Keratinocyte (primary cell): ENCODE measurements around the gene GJA9. TPM values are rescaled to one million over a fixed set of nuclear protein-coding genes. Genes with fewer than 3 reads are reported as not detected.

ENCODE experiments used
- DNase-seq: peaks from one replicate; pipeline ENCODE4 v3.0.0-alpha.2; 2011; ENCODE audit warnings: low read depth, missing footprints, low spot score
- FAIRE-seq: peaks from 2 replicates; lab custom pipeline; 2011; peaks lifted over from hg19 to GRCh38; lab: Jason Lieb, UNC
- H2AFZ ChIP-seq: 2 replicates; pipeline ENCODE4 v1.6.0; 2012; ENCODE audit warnings: low read length, control low read depth, inconsistent platforms; ENCODE audit not compliant: control insufficient read depth
- H3K27ac ChIP-seq: 2 replicates; pipeline ENCODE4 v1.5.1; 2011; ENCODE audit warnings: low read length; ENCODE audit not compliant: control insufficient read depth, insufficient read depth
- H3K27me3 ChIP-seq: 3 replicates; pipeline ENCODE4 v1.6.0; 2011; ENCODE audit warnings: low read length; ENCODE audit not compliant: control insufficient read depth, insufficient read depth; ENCODE audit errors: extremely low read depth
- H3K36me3 ChIP-seq, 2 experiments: 2 replicates in 1 of 2; 3 replicates in 1 of 2; pipeline ENCODE4 v1.5.1; 2011; ENCODE audit warnings: low read length in 2 of 2, mild to moderate bottlenecking in 1 of 2; ENCODE audit not compliant: control insufficient read depth in 2 of 2, insufficient read depth in 2 of 2; ENCODE audit errors: extremely low read depth in 1 of 2
- H3K4me1 ChIP-seq: 3 replicates; pipeline ENCODE4 v1.5.1; 2011; ENCODE audit warnings: low read length; ENCODE audit not compliant: control insufficient read depth, insufficient read depth; ENCODE audit errors: extremely low read depth
- H3K4me2 ChIP-seq: 3 replicates; pipeline ENCODE4 v1.6.0; 2011; ENCODE audit warnings: low read depth, low read length; ENCODE audit not compliant: control insufficient read depth, insufficient read depth; ENCODE audit errors: extremely low read depth
- H3K4me3 ChIP-seq, 3 experiments: fragments of 200-600 bp in 1 of 3; sonication (generic) in 1 of 3; 2 replicates in 2 of 3; 3 replicates in 1 of 3; pipeline ENCODE4 v1.5.1; 2011 to 2016; ENCODE audit warnings: low read length in 3 of 3, mild to moderate bottlenecking in 3 of 3, control low read depth in 2 of 3, inconsistent platforms in 1 of 3, low read depth in 1 of 3, mixed read lengths in 1 of 3, mixed run types in 1 of 3, moderate library complexity in 1 of 3; ENCODE audit not compliant: control insufficient read depth in 2 of 3, insufficient read depth in 2 of 3; ENCODE audit errors: extremely low read depth in 1 of 3
- H3K79me2 ChIP-seq: 2 replicates; pipeline ENCODE4 v1.6.0; 2012; ENCODE audit warnings: low read length; ENCODE audit not compliant: control insufficient read depth, insufficient read depth
- H3K9ac ChIP-seq: 3 replicates; pipeline ENCODE4 v1.6.0; 2011; ENCODE audit warnings: low read length; ENCODE audit not compliant: control insufficient read depth, insufficient read depth; ENCODE audit errors: extremely low read depth
- H3K9me1 ChIP-seq: 3 replicates; pipeline ENCODE4 v1.6.0; 2011; ENCODE audit warnings: low read length; ENCODE audit not compliant: control insufficient read depth, insufficient read depth; ENCODE audit errors: extremely low read depth
- H3K9me3 ChIP-seq: 2 replicates; pipeline ENCODE4 v1.5.1; 2012; ENCODE audit warnings: low read depth, low read length; ENCODE audit not compliant: control insufficient read depth
- H4K20me1 ChIP-seq: 3 replicates; pipeline ENCODE4 v1.6.0; 2011; ENCODE audit warnings: low read length; ENCODE audit not compliant: control insufficient read depth, insufficient read depth; ENCODE audit errors: extremely low read depth
- CTCF ChIP-seq, 3 experiments: IDR thresholded peaks in 1 of 3; conservative IDR thresholded peaks in 1 of 3; optimal IDR thresholded peaks in 1 of 3; 2 replicates in 2 of 3; 3 replicates in 1 of 3; pipeline versions ENCODE3 to v1.5.1; 2011; ENCODE audit warnings: low read length in 3 of 3, mild to moderate bottlenecking in 3 of 3, moderate library complexity in 2 of 3, control low read depth in 1 of 3, inconsistent platforms in 1 of 3; ENCODE audit not compliant: insufficient read depth in 2 of 3; ENCODE audit errors: extremely low read depth in 1 of 3
- EZH2 ChIP-seq: IDR thresholded peaks from one replicate; pipeline ENCODE4 v1.6.1; 2012; ENCODE audit warnings: inconsistent platforms, mild to moderate bottlenecking, low read length, moderate library complexity
- dilution Hi-C: fragments of 300-500 bp; cut with MboI; formaldehyde crosslinking; loops from one replicate; pipeline ENCODE4 v1.7.0; 2020; ENCODE audit warnings: low sequenced_read_pairs; ENCODE audit not compliant: extremely low pct_ligation_motif_present
- polyA minus RNA-seq, 3 experiments: library from RNA; depleted of rRNA, polyadenylated mRNA; stranded (reverse); fragments of >200 nt; gene quantifications; 1 replicate in 1 of 3; 2 replicates in 1 of 3; 3 replicates in 1 of 3; pipeline ENCODE4 v1.2.3, GENCODE V29; 2011
- polyA plus RNA-seq, 5 experiments: library from polyadenylated mRNA; depleted of rRNA in 3 of 5; stranded (reverse) in 3 of 5; stranded (forward) in 1 of 5; unstranded in 1 of 5; fragments of >200 nt; gene quantifications; 1 replicate in 1 of 5; 2 replicates in 3 of 5; 3 replicates in 1 of 5; pipeline versions ENCODE4 v1.2.1 to v1.2.3, GENCODE V29; 2011 to 2012; ENCODE audit warnings: missing spikeins in 2 of 5, low read depth in 1 of 5, low replicate concordance in 1 of 5

Gene GJA9
- polyA plus RNA-seq = 0.11 to 0.45 TPM (median 0.38 TPM) in 3 replicates
- 1.8 TPM for polyA plus RNA-seq (2011; ENCODE audit: low read depth)
- polyA plus RNA-seq (2011; cell fraction: cytosol; rRNA removed) = 0.27 and 0.38 TPM in 2 replicates
- polyA plus RNA-seq (2011; cell fraction: nucleus; rRNA removed) = 0.61 and 0.65 TPM in 2 replicates
- polyA plus RNA-seq (2012; ENCODE audit: low replicate concordance) = 0.18 and 1.6 TPM in 2 replicates
- polyA minus RNA-seq = 0.19 to 0.92 TPM in 2 of 3 replicates, not detected in the other
- not detected for polyA minus RNA-seq (2011; cell fraction: cytosol; rRNA and poly(A)+ RNA removed)
- polyA minus RNA-seq (2011; cell fraction: nucleus; rRNA and poly(A)+ RNA removed) = 0.42 TPM in 1 of 2 replicates, not detected in the other

DNA sequence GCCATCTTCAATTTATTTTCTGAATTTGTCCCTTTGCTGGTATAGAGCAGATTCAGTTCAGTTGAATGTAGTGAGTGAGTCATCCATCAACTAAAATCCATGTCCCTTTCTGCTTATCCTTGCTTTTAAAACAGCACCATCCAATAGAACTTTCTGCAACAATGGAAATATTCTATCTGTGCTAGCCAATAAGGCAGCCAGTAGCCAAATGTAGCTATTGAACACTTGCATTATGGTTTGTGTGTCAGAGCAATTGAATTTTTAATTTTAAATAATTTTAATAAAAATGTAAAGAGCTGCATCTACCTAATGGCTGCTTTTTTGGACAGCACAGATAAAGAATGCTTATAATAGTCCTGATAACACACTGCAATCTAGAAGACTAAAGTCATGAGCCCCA lies at the start of gene GJA9:
GJA9 (minus strand) TSS at position 101 of the 400 bp plus-strand sequence. CDS start 5,489 bp downstream, outside the sequence.
- H3K27ac ChIP-seq = no peak within 1 kb of the TSS
- no peak within 1 kb of the TSS for H3K9ac ChIP-seq
- dilution Hi-C loops = no loop called here
- TF ChIP-seq CTCF (optimal IDR thresholded peaks at IDR 0.05 in 1 of 3, IDR thresholded peaks at IDR 0.05 in 1 of 3, conservative IDR thresholded peaks at IDR 0.05 in 1 of 3; ENCODE audit: extremely low read depth in 1 of 3, insufficient read depth in 2 of 3, low read length in 3 of 3) (no peak), EZH2 (no peak)
- H3K27me3 ChIP-seq = no peaks in the 10 kb centered on the region
- no peaks in the 10 kb centered on the region for H3K9me1 ChIP-seq
- H3K4me3 ChIP-seq = no peak within 1 kb of the TSS
- DNase-seq (no peak), FAIRE-seq (no peak)
- H3K4me1 ChIP-seq = no peaks in the 10 kb centered on the region
- H2AFZ ChIP-seq = no peak within 1 kb of the TSS
- H3K79me2 ChIP-seq = no peaks in the 10 kb centered on the region
- H3K4me2 ChIP-seq = no peak within 1 kb of the TSS
- no peaks in the 10 kb centered on the region for H4K20me1 ChIP-seq
- H3K36me3 ChIP-seq = no peaks in the 10 kb centered on the region
- no peaks in the 10 kb centered on the region for H3K9me3 ChIP-seq

GRCh38 chr1:38929476-38929875 lies 48.1 kb upstream of the GJA9 start:
- Histone ChIP-seq H3K27ac (no peak overlapping the region), H3K4me3 (no peak overlapping the region), H3K9me1 (no peaks in the 10 kb centered on the region), H3K9ac (no peak overlapping the region), H4K20me1 (no peaks in the 10 kb centered on the region), H2AFZ (no peak overlapping the region), H3K4me2 (no peak overlapping the region), H3K79me2 (no peaks in the 10 kb centered on the region), H3K27me3 (no peaks in the 10 kb centered on the region), H3K4me1 (no peaks in the 10 kb centered on the region), H3K36me3 (peaks cover 0 to 1% of the 10 kb centered on the region in 2 experiments), H3K9me3 (no peaks in the 10 kb centered on the region)
- DNase-seq (no peak), FAIRE-seq (no peak)
- TF ChIP-seq CTCF (optimal IDR thresholded peaks at IDR 0.05 in 1 of 3, IDR thresholded peaks at IDR 0.05 in 1 of 3, conservative IDR thresholded peaks at IDR 0.05 in 1 of 3; ENCODE audit: extremely low read depth in 1 of 3, insufficient read depth in 2 of 3, low read length in 3 of 3) (no peak), EZH2 (no peak)
- dilution Hi-C loops = no loop called here
